Measurements from ENCODE around the gene ZNF385D. TPM values are rescaled to one million over a fixed set of nuclear protein-coding genes. Genes with fewer than 3 reads are reported as not detected.

The ZNF385D gene
- total RNA-seq, 4 donors from 2014 or later = 4.2 to 11.2 (median 6.9) TPM

GRCh38 chr3:21447476-21448151 is 303.4 kb downstream of the ZNF385D start:
- no peak for TF ChIP-seq CTCF (IDR thresholded peaks at IDR 0.05; ENCODE audit: low read depth)

GRCh38 chr3:21446945-21447475 is 304.0 kb downstream of the ZNF385D start:
- no peak for TF ChIP-seq CTCF (IDR thresholded peaks at IDR 0.05; ENCODE audit: low read depth)

- TF ChIP-seq CTCF (IDR thresholded peaks at IDR 0.05; ENCODE audit: low read depth) = no peak
Observed at GRCh38 chr3:21446027-21446426, 305.0 kb downstream of the ZNF385D start.

GRCh38 chr3:21441821-21442220 is 309.2 kb downstream of the ZNF385D start:
- TF ChIP-seq CTCF (IDR thresholded peaks at IDR 0.05; ENCODE audit: low read depth) = no peak

- TF ChIP-seq CTCF (IDR thresholded peaks at IDR 0.05; ENCODE audit: low read depth) = no peak
Observed at GRCh38 chr3:21436835-21437234, 314.2 kb downstream of the ZNF385D start.

- TF ChIP-seq CTCF (IDR thresholded peaks at IDR 0.05; ENCODE audit: low read depth) = no peak
Observed at GRCh38 chr3:21435871-21436270, 315.1 kb downstream of the ZNF385D start.

GRCh38 chr3:21434310-21434709 is 316.7 kb downstream of the ZNF385D start:
- no peak for TF ChIP-seq CTCF (IDR thresholded peaks at IDR 0.05; ENCODE audit: low read depth)
